Stimulated activated CD8-positive, alpha-beta memory T cell treated with anti-CD3 and anti-CD28 coated beads, Interleukin-12 subunit alpha, Interleukin-12 subunit beta, amount 100 ng/mL, for 1 hour (primary cell): ENCODE results near the gene TTC16.

ENCODE experiments used
- DNase-seq: peaks from one replicate; pipeline ENCODE4 v3.0.0-alpha.2; 2020; ENCODE audit warnings: low read depth

The TTC16 gene

DNA sequence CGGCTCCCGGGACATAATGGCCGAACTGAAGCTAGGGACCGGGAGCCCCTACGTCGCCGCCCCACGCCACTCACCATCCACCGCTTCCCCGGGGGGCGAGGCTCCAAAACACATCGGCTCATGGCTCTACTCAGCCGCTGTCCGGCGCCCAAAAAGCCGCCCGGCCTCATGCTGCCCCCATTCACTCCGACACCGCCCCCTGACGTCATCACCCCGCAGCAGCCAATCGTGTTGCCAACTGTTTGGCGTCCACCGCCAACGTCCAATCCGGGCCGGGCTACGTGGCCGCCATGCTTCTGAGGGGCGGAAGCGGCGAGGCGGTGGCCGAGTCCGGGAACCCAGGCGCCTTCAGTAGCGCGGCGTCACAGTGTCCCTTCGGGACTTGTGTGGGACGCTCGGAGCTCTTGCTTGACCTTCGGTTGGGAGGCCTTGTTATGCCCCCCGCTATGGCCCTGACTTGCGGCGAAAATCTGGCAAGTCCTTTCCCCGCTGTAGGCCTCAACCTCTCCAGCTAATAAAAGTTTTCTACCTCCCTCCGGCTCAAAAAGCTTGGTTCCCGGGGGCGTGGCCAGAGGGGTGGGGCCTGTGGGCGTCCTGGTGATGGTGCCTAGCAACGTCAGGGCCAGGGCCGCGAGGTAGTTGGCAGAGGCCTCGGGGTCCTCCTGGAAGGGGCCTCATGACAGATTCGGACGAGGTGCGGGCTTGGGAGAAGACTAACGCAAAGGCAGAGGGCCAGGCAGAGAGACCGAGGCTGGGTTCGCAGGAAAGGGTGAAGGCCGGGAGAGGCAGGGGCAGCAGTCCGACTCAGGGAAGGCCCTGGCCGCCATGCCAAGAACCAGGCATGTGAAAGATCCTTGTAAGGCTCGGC, at the start of gene TTC16, which contains the start of gene PTRH1:
Gene TTC16 (plus strand): TSS at position 610 of the 868 bp plus-strand sequence. CDS start 67 bp downstream, at position 677.
Gene PTRH1 (minus strand): TSS at position 194 of the 868 bp plus-strand sequence. CDS start 24 bp downstream, at position 170.
- DNase-seq, result peak; percentile 94

GRCh38 chr9:127667127-127667844, 48.6 kb upstream of the TTC16 start:
- DNase-seq, result no peak

GRCh38 chr9:127667906-127668305, 48.0 kb upstream of the TTC16 start:
- DNase-seq, result no peak

DNA sequence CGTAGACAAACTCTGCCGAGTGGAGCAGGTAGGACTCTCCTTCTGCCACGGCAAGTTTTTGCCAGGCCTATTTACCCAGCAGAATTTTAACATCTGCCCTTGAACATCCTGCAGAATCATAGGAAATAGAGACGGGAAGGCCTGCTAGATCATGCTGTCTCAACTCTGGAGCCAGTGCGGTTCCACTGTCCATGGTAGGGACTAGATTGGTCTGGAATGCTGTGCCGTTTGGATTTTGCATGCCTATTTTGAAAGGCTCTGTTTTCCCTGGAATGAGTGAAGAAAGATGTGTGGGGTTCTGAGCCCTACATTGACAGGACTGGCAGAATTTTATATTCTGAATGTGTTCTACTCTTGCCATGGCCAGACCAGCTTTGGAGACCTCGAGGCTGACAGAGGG, 42.6 kb upstream of the TTC16 start:
- no peak for DNase-seq

DNA sequence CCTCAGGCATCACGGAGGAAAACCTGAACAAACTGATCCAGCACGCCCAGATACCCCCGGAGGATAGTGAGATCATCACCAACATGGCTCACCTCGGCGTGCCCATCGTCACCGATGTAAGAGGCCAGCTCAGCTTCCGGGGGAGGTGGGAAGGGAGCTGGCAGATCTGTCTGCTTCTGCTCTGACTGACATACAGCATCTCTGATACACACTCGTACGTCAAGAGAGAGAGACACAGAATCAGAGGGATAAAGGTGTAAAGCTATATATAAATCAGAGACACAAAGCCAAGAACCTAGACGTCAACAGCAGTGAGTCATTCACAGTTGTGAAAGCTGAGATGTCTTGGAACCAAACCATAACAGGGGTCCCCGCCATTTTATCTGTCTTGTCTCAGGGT, 39.2 kb upstream of the TTC16 start:
- no peak for DNase-seq

DNA sequence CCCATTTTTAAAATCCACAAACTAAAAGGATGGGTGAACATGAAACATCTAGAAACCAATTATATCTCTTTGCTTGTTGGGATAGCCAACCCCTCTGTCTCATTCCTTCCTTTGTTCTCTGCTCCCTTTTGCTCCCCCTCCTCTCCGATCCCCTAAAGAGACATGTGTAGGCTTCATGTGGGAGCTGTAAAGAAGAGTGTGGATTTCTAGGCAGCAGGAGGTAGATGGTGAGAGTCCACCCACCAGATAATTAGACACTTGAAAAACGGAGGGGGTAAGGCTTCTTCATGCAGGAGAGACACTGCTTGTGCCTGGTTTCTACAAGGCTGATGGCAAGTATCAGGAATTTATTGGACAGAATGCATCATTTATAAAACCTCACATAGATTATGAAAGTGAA, 36.4 kb upstream of the TTC16 start:
- DNase-seq, result no peak

GRCh38 chr9:127680226-127680625, 35.7 kb upstream of the TTC16 start:
- no peak for DNase-seq

DNA sequence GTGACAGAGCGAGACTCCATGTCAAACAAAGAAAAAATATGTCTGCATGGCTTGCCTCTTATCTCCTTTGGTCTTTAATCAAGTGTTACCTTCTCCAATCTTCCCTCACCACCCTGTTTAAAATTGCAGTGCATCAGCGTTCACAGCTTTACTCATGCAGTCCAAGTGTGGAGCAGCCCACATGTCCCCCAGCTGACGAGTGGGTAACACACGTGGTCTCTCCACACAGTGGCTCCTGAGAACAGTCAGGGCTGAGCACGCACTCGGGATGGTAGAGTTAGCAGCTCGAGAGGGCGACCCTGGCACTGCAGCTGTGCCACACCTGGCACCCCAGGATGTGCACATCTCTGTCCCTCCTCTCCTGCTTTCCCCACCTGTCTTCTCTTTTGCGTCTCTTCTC, 35.0 kb upstream of the TTC16 start:
- DNase-seq, result no peak

GRCh38 chr9:127682351-127683136, 33.3 kb upstream of the TTC16 start:
- no peak for DNase-seq

DNA sequence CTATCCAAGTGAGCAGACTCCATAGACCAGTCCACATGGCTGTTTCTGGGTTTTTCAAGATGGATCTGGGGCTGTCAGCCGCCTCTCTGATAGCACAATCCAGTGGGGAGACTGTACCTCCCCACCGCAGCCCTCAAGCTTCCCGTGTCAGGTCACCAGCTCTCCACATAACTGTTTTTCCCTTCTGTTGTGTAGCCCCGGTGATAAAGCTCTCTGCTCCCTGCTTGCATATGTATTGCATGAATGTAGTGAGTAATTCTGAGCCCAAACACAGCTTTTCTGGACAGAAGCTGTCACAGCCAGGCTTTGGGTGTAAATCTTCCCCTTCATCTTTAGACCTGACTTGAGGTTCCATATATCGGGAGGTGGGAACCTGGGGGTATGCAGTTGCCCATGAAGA, 32.2 kb upstream of the TTC16 start:
- DNase-seq, result no peak

DNA sequence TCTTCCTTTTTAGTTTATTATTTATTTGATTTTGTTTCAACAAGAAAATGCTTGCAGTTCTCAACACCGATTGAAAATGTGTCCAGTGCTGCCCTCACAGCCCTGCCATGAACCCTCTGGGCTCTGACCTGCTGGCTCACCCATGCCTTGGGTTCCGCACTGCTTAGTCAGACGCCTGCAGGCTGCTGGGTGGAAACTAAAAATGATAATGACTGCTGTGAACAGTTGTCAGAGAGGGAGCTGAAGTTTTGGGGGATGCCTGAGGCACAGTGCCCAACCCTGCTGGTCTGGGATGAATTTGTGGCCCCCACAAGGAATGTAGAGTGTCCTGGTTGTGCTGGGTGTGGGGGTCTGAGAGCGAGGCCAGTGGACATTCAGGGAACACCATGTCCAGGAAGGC, 31.3 kb upstream of the TTC16 start:
- no peak for DNase-seq

- DNase-seq, result no peak
Observed at GRCh38 chr9:127686461-127687393, 29.2 kb upstream of the TTC16 start.

GRCh38 chr9:127689329-127690000, 26.4 kb upstream of the TTC16 start:
- DNase-seq, result no peak

GRCh38 chr9:127690735-127691134, 25.1 kb upstream of the TTC16 start:
- no peak for DNase-seq

GRCh38 chr9:127692071-127692470, 23.8 kb upstream of the TTC16 start:
- DNase-seq, result no peak

GRCh38 chr9:127693143-127693542, 22.7 kb upstream of the TTC16 start:
- no peak for DNase-seq

DNA sequence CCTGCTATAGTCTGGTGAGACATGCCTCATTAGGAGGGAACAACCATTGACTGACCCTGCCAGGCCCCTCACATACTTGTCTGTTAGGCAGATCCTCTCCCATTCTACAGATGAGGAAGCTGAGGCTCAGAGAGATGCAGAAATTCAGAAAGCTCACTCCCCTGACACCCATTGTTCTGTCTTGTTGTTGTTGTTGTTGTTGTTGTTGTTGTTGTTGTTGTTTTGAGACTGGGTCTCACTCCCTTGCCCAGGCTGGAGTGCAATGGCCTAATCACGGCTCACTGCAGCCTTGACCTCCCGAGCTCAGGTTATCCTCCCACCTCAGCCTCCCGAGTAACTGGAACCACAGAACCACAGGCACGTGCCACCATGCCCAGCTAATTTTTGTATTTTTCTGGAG, 22.2 kb upstream of the TTC16 start:
- DNase-seq, result no peak

DNA sequence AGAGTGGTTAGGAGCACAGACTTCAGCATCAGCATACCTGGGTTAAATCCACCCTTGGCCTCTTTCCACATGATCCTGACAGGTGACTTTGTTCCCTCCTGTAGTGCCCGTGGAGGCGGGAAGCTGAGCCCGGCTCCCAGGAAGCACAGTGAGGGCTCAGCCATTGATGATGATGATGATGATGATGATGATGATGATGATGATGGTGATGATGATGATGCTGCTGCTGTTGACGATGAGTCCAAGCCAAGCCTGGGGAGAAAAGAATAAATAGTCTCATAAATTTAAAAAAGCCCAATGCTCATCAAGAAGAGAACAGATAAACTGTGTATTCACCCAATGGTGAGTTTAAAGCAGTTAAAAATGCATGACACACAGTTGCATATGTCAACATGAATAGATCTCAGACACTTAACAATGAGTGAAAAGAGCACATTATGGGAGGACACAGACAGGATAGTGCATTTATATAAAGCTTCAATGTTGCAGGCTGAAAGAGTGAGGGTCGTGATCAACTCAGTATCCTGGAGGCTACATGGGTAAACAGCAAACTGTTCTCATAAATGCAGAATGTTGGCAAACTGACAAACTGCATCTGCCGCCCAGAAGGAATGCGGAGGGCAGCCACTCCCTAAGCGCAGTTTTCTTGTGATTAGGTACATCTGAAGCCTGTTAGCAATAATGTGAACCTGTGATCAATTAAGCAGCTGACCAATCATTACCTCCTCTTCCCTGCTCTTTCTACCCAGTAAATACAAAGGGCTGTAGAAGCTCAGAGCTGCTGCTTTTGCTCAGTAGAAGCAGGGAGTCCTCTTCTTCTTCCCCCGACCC, 20.8 kb upstream of the TTC16 start:
- no peak for DNase-seq

DNA sequence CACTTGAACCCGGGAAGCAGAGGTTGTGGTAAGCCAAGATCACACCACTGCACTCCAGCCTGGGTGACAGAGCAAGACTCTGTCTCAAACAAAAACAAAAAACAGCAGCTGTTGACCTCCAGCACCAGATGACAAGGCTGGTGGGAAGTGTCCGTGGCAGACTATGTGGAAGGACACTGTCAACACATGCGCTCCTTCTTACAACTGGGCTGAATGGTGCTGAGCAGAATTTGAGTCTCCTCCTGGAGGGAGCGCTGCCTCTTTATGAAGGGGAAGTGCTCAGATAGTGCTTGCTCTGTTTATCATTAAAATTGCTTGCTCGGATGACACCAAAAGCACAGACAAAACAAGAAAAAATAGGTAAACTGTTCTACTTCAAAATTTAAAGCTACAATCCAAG, 18.3 kb upstream of the TTC16 start:
- no peak for DNase-seq

- no peak for DNase-seq
Observed at GRCh38 chr9:127698386-127698785, 17.5 kb upstream of the TTC16 start.
